ENCODE results near the gene KAT2B.
A peak's percentile ranks its signal among the peaks of the same experiment; 100 is the strongest.

The KAT2B gene

GRCh38 chr3:20083953-20084352 is 43.7 kb downstream of the KAT2B start:
- no peak for TF ChIP-seq CTCF (conservative IDR thresholded peaks at IDR 0.05)
- no peak overlapping the region for H3K27ac ChIP-seq

GRCh38 chr3:20091331-20092047 is 51.2 kb downstream of the KAT2B start:
- no peak for TF ChIP-seq CTCF (conservative IDR thresholded peaks at IDR 0.05)
- no peak overlapping the region for H3K27ac ChIP-seq

GRCh38 chr3:20095470-20095869 is 55.2 kb downstream of the KAT2B start:
- peak overlapping the region; percentile 68; the same call in 1 of the 2 replicates for H3K27ac ChIP-seq
- no peak for TF ChIP-seq CTCF (conservative IDR thresholded peaks at IDR 0.05)

GRCh38 chr3:20096135-20096685 is 56.0 kb downstream of the KAT2B start:
- no peak for TF ChIP-seq CTCF (conservative IDR thresholded peaks at IDR 0.05)
- H3K27ac ChIP-seq: peak overlapping the region; percentile 68

GRCh38 chr3:20097015-20097414 is 56.8 kb downstream of the KAT2B start:
- no peak for TF ChIP-seq CTCF (conservative IDR thresholded peaks at IDR 0.05)
- H3K27ac ChIP-seq: peak overlapping the region; percentile 68

GRCh38 chr3:20099060-20099459 is 58.8 kb downstream of the KAT2B start:
- H3K27ac ChIP-seq: peak overlapping the region; percentile 68
- TF ChIP-seq CTCF (conservative IDR thresholded peaks at IDR 0.05): no peak

- TF ChIP-seq CTCF (conservative IDR thresholded peaks at IDR 0.05): no peak
- H3K27ac ChIP-seq: peak overlapping the region; percentile 68
Measured at GRCh38 chr3:20100151-20100550, 59.9 kb downstream of the KAT2B start.

Data from VCaP (cell line).